HG02610 (cell line): ENCODE results near the gene TC2N.
"Not testable (repeated sequence)": the region's sequence is repeated elsewhere in the genome, so short reads cannot be mapped to it uniquely, and the experiment has no call there.

Experiments used
- ATAC-seq: cut with Tn5 transposase; IDR thresholded peaks from one replicate; pipeline ENCODE4 v1.9.1; 2021; ENCODE audit warnings: mild to moderate bottlenecking, moderate library complexity; ENCODE audit not compliant: unreplicated experiment

TC2N gene

DNA sequence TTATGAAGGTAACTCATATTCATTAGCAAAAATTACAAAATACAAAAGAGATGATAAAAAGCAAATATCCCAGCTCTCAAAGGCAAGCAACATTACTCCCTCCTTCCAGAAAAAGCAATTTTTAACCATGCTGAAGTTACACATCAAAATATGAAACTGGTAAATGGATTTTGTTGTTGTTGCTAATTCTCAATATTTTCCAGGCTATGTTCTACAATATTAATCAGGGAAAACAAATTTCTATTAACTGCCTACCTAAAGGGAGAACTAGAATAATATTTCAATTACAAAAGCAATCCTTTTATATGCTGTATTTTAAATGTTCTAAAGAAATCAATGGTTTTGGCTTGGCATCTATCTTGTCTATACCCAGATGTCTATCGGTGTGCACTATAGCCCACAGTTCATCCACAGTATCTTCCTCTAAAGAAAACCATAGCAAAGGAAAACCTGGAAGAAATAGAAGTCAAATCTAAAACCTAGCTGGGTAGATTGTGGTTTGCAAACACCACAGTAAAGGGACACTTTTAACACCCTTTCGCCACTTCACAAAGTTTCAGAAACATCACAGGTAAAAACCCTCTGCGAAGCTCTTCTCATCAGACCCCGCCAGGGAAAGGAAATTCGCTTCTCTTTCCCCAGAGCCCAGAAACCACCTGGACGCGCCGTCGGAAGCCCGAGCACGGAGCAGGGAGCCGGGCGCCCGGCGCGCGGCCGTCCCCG, 32.0 kb downstream of the TC2N start:
- peak; percentile 36 for ATAC-seq

DNA sequence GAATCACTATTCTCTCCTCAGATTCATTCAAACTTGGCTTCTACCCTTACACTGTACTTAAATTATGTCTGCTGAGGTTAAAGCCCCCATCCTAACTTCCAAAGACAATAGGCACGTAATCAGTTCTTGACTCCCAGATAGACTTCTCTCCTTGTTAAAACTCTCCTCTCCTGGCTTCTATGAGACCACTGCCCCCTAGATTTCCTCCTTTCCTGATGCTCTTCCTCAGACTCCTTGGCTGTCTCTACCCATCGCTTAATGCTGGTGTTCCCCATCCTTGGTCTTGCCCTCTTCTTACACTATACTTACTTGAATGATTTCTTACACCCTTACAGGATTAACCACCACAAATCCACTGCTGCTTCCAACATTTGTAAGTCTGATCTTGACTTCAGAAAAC, 32.8 kb downstream of the TC2N start:
- no peak for ATAC-seq

DNA sequence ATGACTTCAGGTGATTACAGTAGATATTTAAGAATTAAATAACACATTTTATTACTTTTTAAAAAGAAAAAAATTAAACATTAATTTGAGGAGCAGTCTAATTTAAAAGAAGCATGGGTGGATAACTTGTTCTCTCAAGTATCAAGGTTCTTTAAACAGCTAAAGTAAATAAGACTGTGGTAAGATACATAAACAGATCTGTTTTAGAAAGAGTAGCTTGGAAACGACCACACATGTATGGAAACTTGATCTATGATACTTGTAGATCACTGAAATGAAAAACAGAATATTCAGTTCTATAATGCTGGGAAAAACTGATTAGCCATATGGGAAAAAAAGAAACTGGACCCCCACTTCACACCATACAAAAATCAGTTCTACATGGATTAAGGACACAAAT, 36.0 kb downstream of the TC2N start:
- no peak for ATAC-seq

DNA sequence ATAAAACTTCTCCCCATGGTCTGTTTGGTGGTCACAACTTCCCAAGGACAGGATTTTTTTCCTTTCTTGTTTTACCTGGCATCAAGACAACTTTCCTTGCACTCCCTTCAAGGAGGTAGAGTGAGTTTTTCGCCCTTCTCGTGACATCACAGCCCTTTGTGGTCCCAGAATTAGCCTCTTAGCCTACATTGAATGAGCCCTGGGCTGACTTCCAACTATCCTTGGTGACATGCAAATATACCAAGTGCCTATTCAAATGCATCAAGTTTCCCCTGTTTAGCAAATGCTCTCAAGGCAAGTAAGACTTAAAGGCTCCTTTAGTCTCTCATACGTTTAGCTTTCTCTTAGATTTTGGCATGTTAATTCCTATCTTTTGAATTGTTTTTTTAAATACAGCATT, 36.6 kb downstream of the TC2N start:
- peak; percentile 90 for ATAC-seq

DNA sequence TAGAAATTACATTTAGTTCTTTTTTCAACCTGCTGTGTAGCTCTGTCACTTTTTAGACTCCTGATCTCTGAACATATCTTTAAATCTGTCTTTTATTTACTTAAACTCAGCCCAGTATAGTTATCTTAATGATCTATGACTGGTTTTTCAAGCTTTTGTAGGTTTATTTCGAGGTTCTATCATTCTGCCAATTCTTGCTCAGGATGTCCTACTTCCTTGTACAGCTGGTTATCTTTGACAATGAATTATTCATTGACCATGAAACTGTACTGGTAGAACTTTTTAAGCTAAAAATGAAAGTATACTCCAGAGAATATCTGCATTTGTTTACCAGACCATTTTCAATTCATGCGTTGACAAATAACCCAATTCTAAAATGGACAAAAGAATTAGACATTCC, 37.8 kb downstream of the TC2N start:
- no peak for ATAC-seq

DNA sequence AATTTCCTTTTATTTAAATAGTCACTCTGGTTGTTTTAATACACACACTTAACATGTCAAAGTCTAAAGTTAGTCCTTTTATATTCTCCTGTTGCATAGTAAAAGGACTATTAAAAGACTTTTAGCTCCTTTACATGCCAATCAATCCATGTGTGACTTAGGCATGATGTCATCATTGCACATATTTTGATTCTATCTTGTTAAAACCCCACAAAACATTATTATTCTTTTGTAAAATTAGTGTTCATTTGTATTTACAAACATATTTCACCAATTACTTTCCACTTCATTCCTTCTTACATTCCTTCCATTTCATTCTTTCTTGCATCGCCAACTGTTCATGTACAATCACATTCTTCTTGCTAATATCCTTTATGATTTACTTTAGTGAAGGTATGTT, 39.6 kb downstream of the TC2N start:
- ATAC-seq = no peak

DNA sequence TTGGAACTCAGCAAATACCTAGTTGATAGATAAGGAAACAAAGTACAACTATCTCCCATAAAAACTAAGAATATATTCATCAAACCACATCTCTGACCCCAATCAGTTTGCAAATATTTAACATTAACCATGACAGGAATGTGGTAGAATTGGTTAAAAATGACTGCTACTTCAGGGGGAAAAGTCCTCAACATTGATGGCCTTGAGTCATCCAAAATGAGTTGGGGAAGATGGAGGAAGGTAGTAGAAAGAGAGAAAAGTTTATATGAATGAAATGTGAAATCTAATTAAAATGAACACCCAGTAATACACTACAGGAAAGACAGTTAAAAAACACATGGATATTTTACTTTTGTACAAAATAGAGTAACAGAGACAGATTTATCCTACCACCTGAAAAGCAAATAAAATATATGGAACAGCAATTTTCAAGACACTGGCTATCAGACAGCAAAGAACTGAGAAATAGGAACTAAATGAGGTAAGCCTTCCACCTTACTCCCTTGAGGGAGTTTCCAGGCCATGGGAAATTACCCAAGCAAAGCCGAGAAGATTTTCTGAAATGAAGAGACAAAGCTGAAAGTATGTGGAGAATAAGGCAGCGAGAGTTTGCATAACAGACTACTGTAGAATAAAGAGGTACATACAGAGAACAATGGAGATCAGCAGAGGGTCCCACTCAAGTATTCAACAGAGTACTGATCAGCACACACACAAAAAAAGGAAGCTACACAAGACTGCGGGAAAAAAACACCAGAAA, 49.6 kb downstream of the TC2N start:
- peak; percentile 93 for ATAC-seq

DNA sequence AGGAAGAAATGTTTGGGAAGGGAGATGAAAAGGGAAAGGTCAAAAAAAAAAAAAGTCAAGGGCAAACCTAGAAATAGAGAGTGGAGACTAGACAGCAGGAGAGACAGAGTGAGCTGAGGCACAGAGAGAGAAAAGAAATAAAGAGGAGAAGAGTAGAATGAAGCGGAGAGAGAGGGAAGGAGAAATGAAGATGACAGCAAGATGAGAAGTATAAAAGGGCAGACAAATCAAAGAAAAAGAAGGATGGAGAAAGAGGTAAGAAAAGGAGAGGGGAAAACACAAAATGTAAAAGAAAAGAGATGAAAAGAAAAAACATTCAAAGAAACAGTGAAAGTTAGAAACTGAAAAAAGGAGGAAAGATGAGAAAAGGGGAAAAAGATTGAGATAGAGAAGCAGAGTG, 53.0 kb downstream of the TC2N start:
- ATAC-seq = no peak

DNA sequence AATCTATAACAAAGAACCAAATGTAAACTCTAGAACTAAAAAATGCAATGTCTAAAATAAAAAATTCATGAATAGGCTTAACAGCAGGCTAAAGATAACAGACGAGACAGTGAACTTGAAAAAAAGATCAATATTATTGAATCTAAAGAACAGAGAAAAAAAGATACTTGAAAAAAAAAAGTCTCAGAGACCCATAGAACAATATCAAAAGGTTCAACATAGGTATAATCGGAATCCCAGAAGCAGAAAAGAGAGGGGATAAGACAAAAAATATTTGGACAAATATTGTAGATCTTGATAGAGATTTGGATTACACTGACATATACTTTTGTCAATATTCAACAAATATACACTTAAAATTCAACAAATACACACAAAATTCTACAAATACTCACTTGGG, 56.6 kb downstream of the TC2N start:
- no peak for ATAC-seq

DNA sequence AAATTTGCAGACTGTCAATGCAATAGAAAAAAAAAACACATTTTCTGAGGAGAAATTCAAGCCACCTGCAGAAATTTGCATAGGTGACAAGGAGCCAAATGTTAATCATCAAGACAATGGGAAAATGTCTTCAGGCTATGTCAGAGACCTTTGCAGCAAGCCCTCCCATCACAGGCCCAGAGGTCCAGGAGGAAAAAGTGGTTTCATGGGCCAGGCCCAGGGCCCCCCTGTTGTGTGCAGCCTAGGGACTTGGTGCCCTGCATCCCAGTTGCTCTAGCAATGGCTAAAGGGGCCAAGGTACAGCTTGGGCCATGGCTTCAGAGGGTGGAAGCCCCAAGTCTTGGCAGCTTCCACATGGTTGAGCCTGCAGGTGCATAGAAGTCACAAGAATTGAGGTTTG, 60.6 kb downstream of the TC2N start:
- no peak for ATAC-seq

DNA sequence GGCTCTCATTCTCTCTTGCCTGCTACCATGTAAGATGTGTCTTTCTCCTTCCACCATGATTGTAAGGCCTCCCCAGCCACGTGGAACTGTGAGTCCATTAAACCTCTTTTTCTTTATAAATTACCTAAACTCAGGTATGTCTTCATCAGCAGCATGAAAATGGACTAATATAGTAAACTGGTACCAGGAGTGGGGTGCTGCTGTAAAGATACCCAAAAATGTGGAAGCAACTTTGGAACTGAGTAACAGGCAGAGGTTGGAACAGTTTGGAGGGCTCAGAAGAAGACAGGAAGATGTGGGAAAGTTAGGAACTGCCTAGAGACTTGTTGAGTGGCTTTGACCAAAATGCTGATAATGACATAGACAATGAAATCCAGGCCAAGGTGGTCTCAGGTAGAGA, 61.2 kb downstream of the TC2N start:
- ATAC-seq = not testable (repeated sequence)

DNA sequence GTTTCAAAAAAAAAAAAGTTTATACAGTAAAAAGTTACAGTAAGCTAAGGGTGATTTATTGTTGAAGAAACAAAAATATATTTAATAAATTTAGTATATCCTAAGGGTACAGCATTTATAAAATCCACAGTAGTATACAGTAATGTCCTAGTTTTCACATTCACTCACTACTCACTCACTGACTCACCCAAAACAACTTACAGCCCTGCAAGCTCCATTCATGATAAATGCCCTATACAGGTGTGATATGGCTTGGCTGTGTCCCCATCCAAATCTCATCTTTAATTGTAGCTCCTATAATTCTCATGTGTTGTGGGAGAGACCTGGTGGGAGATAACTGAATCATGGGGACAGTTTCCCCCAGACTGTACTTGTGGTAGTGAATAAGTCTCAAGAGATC, 61.7 kb downstream of the TC2N start:
- ATAC-seq = no peak

DNA sequence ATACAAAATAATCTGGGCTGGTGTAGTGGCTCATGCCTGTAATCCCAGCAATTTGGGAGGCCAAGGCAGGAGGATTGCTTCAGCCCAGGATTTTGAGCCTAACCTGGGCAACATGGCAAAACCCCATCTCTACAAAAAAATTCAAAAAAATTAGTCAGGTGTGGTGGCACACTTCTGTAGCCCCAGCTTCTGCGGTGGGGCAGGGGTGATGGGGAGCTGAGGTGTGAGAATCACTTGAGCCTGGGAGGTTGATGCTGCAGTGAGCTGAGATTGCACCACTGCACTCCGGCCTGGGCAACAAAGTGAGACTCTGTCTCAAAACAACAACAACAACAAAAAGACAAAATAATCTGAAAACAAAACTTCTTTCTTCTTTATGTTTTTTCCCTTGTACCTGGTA, 66.0 kb downstream of the TC2N start:
- ATAC-seq = no peak

DNA sequence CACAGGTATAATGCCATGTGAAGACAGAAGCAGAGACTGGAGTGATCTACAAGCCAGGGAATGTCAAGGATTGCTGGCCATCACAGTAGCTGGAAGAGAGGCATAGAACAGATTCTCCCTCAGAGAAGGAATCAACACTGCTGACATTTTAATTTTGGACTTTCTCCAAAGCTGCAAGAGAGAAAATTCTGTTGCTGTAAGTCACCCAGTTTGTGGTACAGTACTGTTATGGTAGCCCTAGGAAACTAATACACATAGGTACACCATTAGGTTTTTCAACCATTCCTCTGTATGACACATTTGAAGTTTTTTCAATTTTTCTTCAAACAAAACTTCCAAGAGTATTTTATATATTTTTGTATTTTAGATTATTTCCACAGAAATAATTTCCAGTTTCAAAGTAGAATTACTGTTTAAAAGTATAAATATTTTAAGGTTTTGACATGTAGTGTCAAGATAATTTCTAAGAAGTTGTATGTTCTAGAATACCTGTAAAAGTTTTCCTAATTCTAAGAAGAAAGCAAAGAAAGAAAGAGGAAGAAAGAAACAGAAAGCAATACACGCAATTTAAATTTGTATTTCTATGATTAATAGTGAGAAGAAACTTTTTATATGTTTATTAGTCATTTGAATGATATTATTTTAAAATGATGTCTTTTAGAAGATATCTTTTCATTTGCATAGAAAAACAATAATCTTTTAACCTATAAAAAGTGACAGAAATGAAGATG, 70.6 kb downstream of the TC2N start:
- no peak for ATAC-seq

DNA sequence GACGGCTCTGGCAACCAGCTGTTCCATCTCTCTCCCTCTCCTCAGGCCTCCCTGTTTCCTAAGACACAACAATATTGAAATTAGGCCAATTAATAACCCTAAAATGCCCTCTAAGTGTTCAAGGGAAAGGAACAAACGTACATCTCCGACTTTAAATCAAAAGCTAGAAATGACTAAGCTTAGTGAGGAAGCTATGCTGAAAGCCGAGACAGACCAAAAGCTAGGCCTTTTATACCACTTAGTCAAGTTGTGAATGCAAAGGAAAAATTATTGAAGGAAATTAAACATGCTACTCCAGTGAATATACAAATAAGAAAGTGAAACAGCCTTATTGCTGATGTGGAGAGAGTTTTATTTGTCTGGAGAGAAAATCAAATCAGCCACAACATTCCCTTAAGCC, 73.6 kb downstream of the TC2N start:
- ATAC-seq = no peak

DNA sequence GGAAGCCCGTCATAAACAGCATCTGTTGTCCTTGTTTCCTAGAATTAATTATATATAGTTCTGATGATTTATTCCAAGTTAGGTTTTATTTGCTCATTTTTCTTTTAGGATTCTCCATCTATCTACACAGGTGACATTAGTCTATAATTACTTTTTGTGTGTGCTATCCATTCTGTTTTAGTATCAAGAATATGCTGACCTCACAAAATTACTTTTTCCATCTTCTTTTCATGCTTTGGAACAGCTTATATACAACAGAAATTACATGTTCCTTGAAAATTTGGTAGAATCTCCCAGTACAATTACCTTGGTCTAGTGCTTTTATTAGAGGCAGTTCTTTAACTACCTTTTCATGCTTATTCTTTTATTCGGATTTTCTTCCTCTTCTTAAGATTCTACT, 81.1 kb downstream of the TC2N start:
- no peak for ATAC-seq

DNA sequence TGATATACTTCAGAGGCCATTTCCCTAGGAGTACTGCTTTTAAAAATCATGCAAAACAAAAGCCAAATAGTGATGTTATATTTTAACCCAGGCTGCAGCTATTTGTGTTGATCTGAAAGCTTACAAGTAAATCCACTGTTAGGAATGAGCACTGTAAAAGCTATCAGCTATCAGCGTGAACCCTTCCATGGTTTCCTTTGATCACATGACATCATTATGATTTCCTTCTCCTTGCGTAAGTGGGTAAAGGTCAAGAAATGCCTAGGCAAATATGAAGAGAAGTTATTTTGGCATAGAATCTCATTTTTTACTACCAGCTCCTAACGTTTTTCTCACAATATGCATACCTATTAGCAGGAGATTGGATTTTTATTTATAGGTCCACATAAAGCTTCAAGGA, 86.9 kb downstream of the TC2N start:
- no peak for ATAC-seq

DNA sequence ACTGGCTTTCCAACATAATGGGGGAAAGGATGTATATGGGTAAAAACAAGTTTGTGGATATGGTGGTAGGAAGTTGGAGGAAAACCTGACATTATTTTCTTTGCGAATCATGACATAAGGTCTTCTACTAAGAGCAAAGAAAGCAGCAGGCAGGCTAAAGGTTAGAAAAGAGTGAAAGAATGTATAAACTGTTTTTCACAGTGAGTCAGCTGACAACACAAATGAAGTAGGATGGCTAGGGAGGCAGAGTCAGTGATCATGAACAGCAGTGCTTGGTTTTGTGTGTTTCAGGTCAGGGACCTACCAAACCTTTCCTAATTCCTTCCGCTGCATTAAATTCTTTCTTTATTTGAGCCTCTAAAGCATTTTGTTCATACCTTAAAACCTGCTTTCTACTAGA, 89.1 kb downstream of the TC2N start:
- ATAC-seq = no peak

DNA sequence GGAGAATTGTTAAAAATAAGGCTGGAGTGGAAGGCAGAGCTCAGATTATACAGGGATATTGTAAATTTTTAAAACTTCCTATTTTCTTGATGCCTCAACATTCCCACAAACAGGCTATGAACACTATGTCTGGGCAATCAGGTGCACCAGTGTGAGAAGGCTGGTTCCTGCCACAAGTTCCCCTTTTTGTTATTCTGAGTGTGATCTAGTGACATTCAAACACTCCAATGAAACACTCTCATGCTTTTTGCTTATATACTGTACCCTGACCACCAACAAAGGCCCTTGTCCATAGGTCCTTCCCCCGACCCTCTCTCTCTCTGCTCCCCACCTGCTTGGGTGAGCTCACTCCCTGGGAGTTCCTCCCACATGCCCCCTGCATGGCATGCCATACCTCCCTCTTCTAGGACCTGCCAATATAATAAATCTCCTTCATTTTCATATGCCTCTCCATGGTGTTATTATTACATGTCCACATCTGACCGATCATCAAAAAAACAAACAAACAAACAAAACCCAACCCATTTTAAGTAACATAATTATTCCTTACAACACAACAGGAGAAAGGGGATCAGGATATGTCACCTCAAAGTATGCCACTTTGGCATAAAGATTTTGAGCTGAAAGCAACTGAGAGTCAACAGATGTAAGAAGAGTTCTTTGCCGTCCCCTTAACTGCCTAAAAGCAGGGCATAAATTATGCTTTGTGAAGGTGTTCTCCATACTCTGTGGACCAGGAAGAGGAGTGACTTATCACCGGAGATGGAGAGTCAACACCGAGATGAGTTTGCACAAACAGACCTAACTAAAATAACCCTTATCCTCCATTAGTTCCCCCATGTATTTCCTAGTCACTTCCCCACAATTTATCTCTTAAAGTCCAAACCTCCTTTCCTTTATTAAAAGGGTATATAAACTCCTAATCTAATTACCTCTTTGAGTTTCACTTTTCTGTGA, 92.9 kb downstream of the TC2N start:
- no peak for ATAC-seq

DNA sequence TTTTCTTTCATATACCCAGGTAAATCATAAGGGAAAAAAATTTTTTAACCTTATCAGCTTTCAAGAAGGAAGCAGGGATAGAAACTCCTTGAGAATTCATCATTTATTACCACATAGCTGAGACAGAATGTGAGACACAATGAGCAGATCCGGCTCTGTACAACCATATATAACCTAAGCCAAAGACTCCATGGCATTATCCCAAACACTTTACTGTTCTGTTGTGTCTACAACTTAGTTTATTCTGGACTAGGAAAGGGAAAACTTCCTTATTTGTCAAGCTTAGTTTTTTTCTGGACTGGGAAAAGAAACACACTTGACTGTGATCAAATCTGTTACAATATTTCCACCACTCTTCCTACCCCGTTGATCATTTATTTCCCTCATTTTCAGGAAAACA, 97.2 kb downstream of the TC2N start:
- ATAC-seq = no peak
